Left lung (tissue), 10 donors: ENCODE results near the gene CCDC71L. TPM values are rescaled to one million over a fixed set of nuclear protein-coding genes. Genes with fewer than 3 reads are reported as not detected.

Experiments
- ATAC-seq: fragments of 200-7000 bp; cut with Tn5 transposase; one replicate; pipeline ENCODE4 v1.9.1; 2020; ENCODE audit warnings: moderate library complexity
- DNase-seq, 4 donors: peaks; one replicate each; pipeline ENCODE4 v3.0.0-alpha.2; 2013 to 2020
- H3K27ac ChIP-seq, 2 donors: fragments of 200-600 bp; sonication (generic) in 1 of 2; one replicate each; pipeline versions ENCODE4 v1.5.0 to v1.8.0; 2020 to 2021
- H3K27me3 ChIP-seq, 2 donors: fragments of 200-600 bp; sonication (generic) in 1 of 2; one replicate each; pipeline versions ENCODE4 v1.5.0 to v1.8.0; 2020 to 2021
- H3K36me3 ChIP-seq, 2 donors: fragments of 200-600 bp; sonication (generic) in 1 of 2; one replicate each; pipeline versions ENCODE4 v1.5.0 to v1.8.0; 2020 to 2021
- H3K4me1 ChIP-seq, 2 donors: fragments of 200-600 bp; one replicate each; pipeline ENCODE4 v1.8.0; 2021
- H3K4me3 ChIP-seq, 2 donors: fragments of 200-600 bp; sonication (generic) in 1 of 2; one replicate each; pipeline versions ENCODE4 v1.5.0 to v1.8.0; 2020 to 2021; ENCODE audit warnings: mild to moderate bottlenecking in 1 of 2
- H3K9me3 ChIP-seq, 2 donors: fragments of 200-600 bp; sonication (generic) in 1 of 2; one replicate each; pipeline versions ENCODE4 v1.5.0 to v1.8.0; 2020 to 2021
- CTCF ChIP-seq, 2 donors: fragments of 200-600 bp; sonication (generic) in 1 of 2; IDR thresholded peaks; one replicate each; pipeline versions ENCODE4 v1.5.0 to v1.8.0; 2021; ENCODE audit warnings: antibody characterized with exemption in 2 of 2
- intact Hi-C, 2 donors: fragments of 100-400 bp; cut with DNase I; formaldehyde crosslinking; loops; one replicate each; pipeline versions ENCODE4 v1.11.2 to v1.14.2; 2022
- polyA plus RNA-seq, 6 donors: library from polyadenylated mRNA; unstranded; fragments of 120-200 nt; gene quantifications; one replicate each; pipeline ENCODE4 v1.2.1, GENCODE V29; 2013; ENCODE audit not compliant: insufficient read length in 6 of 6
- total RNA-seq, 2 donors: library from RNA; stranded (reverse); fragmentation: NEBNext Ultra II Directional; extraction: Animal tissue kit (Norgen Biotek cat#: 25700); gene quantifications; one replicate each; pipeline ENCODE4 v1.2.1, GENCODE V29; 2021
- donor health status: DM: no; HTN: yes; CAD: no.
- donor health status: DM: no; HTN: no; CAD: no.

Gene CCDC71L
- total and polyA plus RNA-seq, 8 donors, result 5.7 to 27.1 (median 7.5) TPM

- Histone ChIP-seq H3K36me3 (no peaks in the 10 kb centered on the region), H3K27me3 (no peaks in the 10 kb centered on the region), H3K4me3 (no peak overlapping the region), H3K4me1 (peaks cover 0 to 5% of the 10 kb centered on the region in 2 donors), H3K9me3 (peaks cover 0 to 6% of the 10 kb centered on the region in 2 donors), H3K27ac (no peak overlapping the region)
- TF ChIP-seq CTCF (IDR thresholded peaks at IDR 0.05), result no peak
- intact Hi-C loops, result no loop called here
- ATAC-seq, result no peak
- DNase-seq, result no peak
These were observed 47.0 kb downstream of the CCDC71L start for GRCh38 chr7:106613848-106614560.

GRCh38 chr7:106613279-106613678 lies 47.7 kb downstream of the CCDC71L start:
- intact Hi-C loops, result no loop called here
- TF ChIP-seq CTCF (IDR thresholded peaks at IDR 0.05), result no peak

DNA sequence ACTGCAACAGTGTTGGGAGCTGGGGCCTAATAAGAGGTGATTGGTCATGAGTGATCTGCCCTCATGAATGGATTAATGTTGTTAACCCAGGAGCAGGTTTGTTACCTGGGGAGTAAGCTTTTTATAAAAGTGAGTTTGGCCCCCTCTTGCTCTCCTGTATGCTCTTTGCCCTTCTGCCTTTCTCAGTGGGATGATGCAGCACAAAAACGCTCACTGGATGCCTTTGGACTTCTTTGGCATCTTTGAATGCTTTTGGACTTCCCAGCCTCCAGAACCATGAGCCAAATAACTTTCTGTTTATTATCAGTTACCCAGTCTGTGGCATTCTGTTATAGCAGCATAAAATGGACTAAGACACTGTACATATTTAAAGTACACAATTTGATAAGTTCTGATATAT lies 48.5 kb downstream of the CCDC71L start:
- Histone ChIP-seq H3K27me3 (no peaks in the 10 kb centered on the region), H3K9me3 (peaks cover 0 to 6% of the 10 kb centered on the region in 2 donors), H3K36me3 (no peaks in the 10 kb centered on the region), H3K4me3 (no peak overlapping the region), H3K27ac (no peak overlapping the region), H3K4me1 (no peaks in the 10 kb centered on the region)
- no peak for DNase-seq
- TF ChIP-seq CTCF (IDR thresholded peaks at IDR 0.05), result no peak
- intact Hi-C loops, result no loop called here
- no peak for ATAC-seq

More at GRCh38 chr7:106613279-106613678, 47.7 kb downstream of the CCDC71L start:
- ATAC-seq, result no peak
- Histone ChIP-seq H3K4me1 (peaks cover 0 to 2% of the 10 kb centered on the region in 2 donors), H3K36me3 (no peaks in the 10 kb centered on the region), H3K9me3 (peaks cover 0 to 6% of the 10 kb centered on the region in 2 donors), H3K27ac (no peak overlapping the region), H3K4me3 (no peak overlapping the region), H3K27me3 (no peaks in the 10 kb centered on the region)
- peak in 1 of 4 donors; percentile 62 for DNase-seq

DNA sequence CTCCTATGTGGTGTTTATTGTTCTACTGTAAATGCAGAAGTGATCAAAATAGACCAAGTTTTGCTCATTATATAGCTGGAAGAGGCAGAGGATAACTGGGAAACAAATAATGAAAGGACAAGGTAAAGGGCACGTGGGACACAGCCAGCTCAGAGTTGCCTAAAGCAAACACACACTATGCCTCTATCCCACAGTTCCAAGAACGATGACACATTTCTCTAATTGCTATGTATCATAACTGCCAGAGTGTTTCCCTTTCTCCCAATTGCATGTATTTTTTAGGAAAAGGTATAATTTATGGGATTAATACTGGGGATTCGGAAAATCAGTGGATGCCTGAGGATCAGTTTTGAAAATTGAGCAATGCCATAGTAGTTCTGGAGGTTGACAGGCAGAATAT lies 49.0 kb downstream of the CCDC71L start:
- DNase-seq (no peak), ATAC-seq (no peak)
- no peak for TF ChIP-seq CTCF (IDR thresholded peaks at IDR 0.05)
- H3K4me1 ChIP-seq, result no peaks in the 10 kb centered on the region
- H3K36me3 ChIP-seq, result no peaks in the 10 kb centered on the region
- intact Hi-C loops, result no loop called here
- H3K9me3 ChIP-seq, result peaks cover 0 to 6% of the 10 kb centered on the region in 2 donors
- no peak overlapping the region for H3K4me3 ChIP-seq
- H3K27ac ChIP-seq, result no peak overlapping the region
- no peaks in the 10 kb centered on the region for H3K27me3 ChIP-seq

DNA sequence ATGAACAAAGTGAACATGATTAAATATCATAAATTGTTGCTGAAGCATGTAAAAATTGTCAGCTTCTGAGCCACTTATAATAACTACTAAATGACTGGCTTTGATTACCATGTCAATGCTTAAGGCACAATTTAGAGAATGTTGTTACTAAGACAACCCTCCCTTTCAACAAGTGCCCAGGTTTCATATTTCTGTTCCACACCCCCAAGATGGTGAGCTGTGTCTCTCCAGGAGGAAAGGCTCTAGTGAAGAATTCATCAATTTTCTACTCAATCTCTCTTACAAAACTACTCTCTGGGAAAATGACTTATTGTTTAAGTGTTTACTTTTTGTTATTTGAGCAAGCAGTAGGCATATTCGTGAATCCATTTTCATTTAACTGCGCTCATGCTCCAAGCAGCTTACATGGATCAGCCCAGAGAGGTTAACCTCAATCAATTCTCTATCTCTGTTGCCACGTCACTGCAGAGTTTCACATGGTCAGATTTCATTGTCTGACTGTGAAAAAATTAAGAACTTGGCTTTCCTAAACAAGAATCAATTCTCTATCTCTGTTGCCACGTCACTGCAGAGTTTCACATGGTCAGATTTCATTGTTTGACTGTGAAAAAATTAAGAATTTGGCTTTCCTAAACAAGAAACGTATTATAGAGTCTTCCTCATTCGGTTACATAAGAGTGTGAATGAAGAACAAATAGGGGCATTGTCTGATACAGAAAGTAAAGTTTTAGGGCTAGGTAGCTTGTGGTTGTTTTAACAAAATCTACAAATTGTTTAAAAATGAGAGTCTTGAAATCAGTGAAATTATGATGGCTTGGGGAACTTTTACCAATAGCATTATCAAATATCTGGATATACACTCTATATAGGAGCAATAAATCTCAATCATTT lies 49.7 kb downstream of the CCDC71L start:
- ATAC-seq (no peak), DNase-seq (no peak)
- Histone ChIP-seq H3K27me3 (no peaks in the 10 kb centered on the region), H3K4me1 (no peaks in the 10 kb centered on the region), H3K4me3 (no peak overlapping the region), H3K36me3 (no peaks in the 10 kb centered on the region), H3K9me3 (peaks cover 0 to 6% of the 10 kb centered on the region in 2 donors), H3K27ac (no peak overlapping the region)
- no peak for TF ChIP-seq CTCF (IDR thresholded peaks at IDR 0.05)
- intact Hi-C loops, result no loop called here
